KMS-11 (cell line): ENCODE data around the gene CLPSL1.

Experiments used
- H2AFZ ChIP-seq: fragments of 200-600 bp; sonication (generic); 2 replicates; pipeline ENCODE4 v1.6.1; 2016; ENCODE audit warnings: antibody characterized with exemption, mixed run types, low read depth
- H3K27ac ChIP-seq: fragments of 200-600 bp; sonication (generic); 2 replicates; pipeline ENCODE4 v1.6.1; 2016; ENCODE audit warnings: mild to moderate bottlenecking, mixed run types
- H3K27me3 ChIP-seq: fragments of 200-600 bp; sonication (generic); 2 replicates; pipeline ENCODE4 v1.6.1; 2017; ENCODE audit warnings: mild to moderate bottlenecking, low read depth, mixed run types, moderate library complexity; ENCODE audit not compliant: insufficient read depth
- H3K36me3 ChIP-seq: fragments of 200-600 bp; sonication (generic); 2 replicates; pipeline ENCODE4 v1.6.1; 2017; ENCODE audit warnings: mild to moderate bottlenecking, mixed run types; ENCODE audit not compliant: insufficient read depth
- H3K4me1 ChIP-seq: fragments of 200-600 bp; sonication (generic); 2 replicates; pipeline ENCODE4 v1.6.1; 2016; ENCODE audit warnings: mild to moderate bottlenecking, low read depth, mixed run types; ENCODE audit not compliant: poor library complexity, severe bottlenecking
- H3K4me2 ChIP-seq: fragments of 200-600 bp; sonication (generic); 2 replicates; pipeline ENCODE4 v1.7.0; 2016; ENCODE audit warnings: mild to moderate bottlenecking, mixed run types
- H3K4me3 ChIP-seq: fragments of 200-600 bp; sonication (generic); IDR thresholded peaks from 2 replicates; pipeline ENCODE4 v1.6.1; 2017; ENCODE audit warnings: low read depth, low read length, mixed read lengths; ENCODE audit not compliant: insufficient read depth
- H3K79me2 ChIP-seq: fragments of 200-600 bp; sonication (generic); 2 replicates; pipeline ENCODE4 v1.6.1; 2016; ENCODE audit warnings: low read depth, mixed run types; ENCODE audit not compliant: insufficient read depth
- H3K9ac ChIP-seq: fragments of 200-600 bp; sonication (generic); 2 replicates; pipeline ENCODE4 v1.6.1; 2016; ENCODE audit warnings: mild to moderate bottlenecking, mixed run types
- H4K20me1 ChIP-seq: fragments of 200-600 bp; sonication (generic); 2 replicates; pipeline ENCODE4 v1.6.1; 2016; ENCODE audit warnings: mild to moderate bottlenecking, mixed run types; ENCODE audit not compliant: insufficient read depth
- CTCF ChIP-seq: fragments of 200-600 bp; sonication (generic); conservative IDR thresholded peaks from 2 replicates; pipeline ENCODE4 v1.6.1; 2017; ENCODE audit warnings: low read depth, mild to moderate bottlenecking, antibody characterized with exemption, low read length, moderate library complexity, mixed read lengths

CLPSL1 gene

GRCh38 chr6:35823601-35824000 is 42.8 kb downstream of the CLPSL1 start:
- Histone ChIP-seq H3K4me3 (no peak overlapping the region), H3K27me3 (no peaks in the 10 kb centered on the region)
- no peak for TF ChIP-seq CTCF

GRCh38 chr6:35824552-35825192 is 43.9 kb downstream of the CLPSL1 start:
- no peak overlapping the region for H3K4me2 ChIP-seq
- H3K4me1 ChIP-seq = no peaks in the 10 kb centered on the region
- no peak overlapping the region for H2AFZ ChIP-seq
- no peak overlapping the region for H3K9ac ChIP-seq
- H3K36me3 ChIP-seq = no peaks in the 10 kb centered on the region
- no peaks in the 10 kb centered on the region for H4K20me1 ChIP-seq
- no peaks in the 10 kb centered on the region for H3K79me2 ChIP-seq
- no peak overlapping the region for H3K27ac ChIP-seq
- H3K27me3 ChIP-seq = no peaks in the 10 kb centered on the region
- H3K4me3 ChIP-seq = no peak overlapping the region
- no peak for TF ChIP-seq CTCF

More at GRCh38 chr6:35823601-35824000, 42.8 kb downstream of the CLPSL1 start:
- Histone ChIP-seq H3K36me3 (no peaks in the 10 kb centered on the region), H3K79me2 (no peaks in the 10 kb centered on the region), H4K20me1 (no peaks in the 10 kb centered on the region), H2AFZ (no peak overlapping the region), H3K4me2 (no peak overlapping the region), H3K4me1 (no peaks in the 10 kb centered on the region), H3K9ac (no peak overlapping the region), H3K27ac (no peak overlapping the region)

- H3K27me3 ChIP-seq = no peaks in the 10 kb centered on the region
- no peak overlapping the region for H2AFZ ChIP-seq
- H3K4me2 ChIP-seq = no peak overlapping the region
- no peaks in the 10 kb centered on the region for H3K4me1 ChIP-seq
- no peak overlapping the region for H3K9ac ChIP-seq
- no peak for TF ChIP-seq CTCF
- H3K4me3 ChIP-seq = no peak overlapping the region
- H3K79me2 ChIP-seq = no peaks in the 10 kb centered on the region
- H3K36me3 ChIP-seq = no peaks in the 10 kb centered on the region
- H3K27ac ChIP-seq = no peak overlapping the region
- H4K20me1 ChIP-seq = no peaks in the 10 kb centered on the region
These were observed 48.5 kb downstream of the CLPSL1 start for GRCh38 chr6:35829306-35829705.

- Histone ChIP-seq H2AFZ (no peak overlapping the region), H3K9ac (no peak overlapping the region), H4K20me1 (no peaks in the 10 kb centered on the region), H3K79me2 (no peaks in the 10 kb centered on the region), H3K4me1 (peaks cover 12% of the 10 kb centered on the region), H3K36me3 (no peaks in the 10 kb centered on the region), H3K4me2 (no peak overlapping the region), H3K27ac (no peak overlapping the region), H3K4me3 (no peak overlapping the region), H3K27me3 (no peaks in the 10 kb centered on the region)
- no peak for TF ChIP-seq CTCF
These were observed 50.6 kb downstream of the CLPSL1 start for GRCh38 chr6:35831257-35832007.
